Omental fat pad (tissue), 4 donors: Measurements from ENCODE around the gene MRGPRG. TPM values are rescaled to one million over a fixed set of nuclear protein-coding genes. Genes with fewer than 3 reads are reported as not detected.

Experiments used
- ATAC-seq: fragments of 150-250 bp; one replicate; pipeline ENCODE4 v1.9.1; 2016; ENCODE audit warnings: mild to moderate bottlenecking, moderate library complexity; ENCODE audit not compliant: low FRiP score
- DNase-seq: peaks from one replicate; pipeline ENCODE4 v3.0.0-alpha.2; 2019; ENCODE audit warnings: low spot score
- CTCF ChIP-seq, 3 donors: fragments of 450-650 bp; IDR thresholded peaks; one replicate each; pipeline ENCODE4 v1.5.1; 2016 to 2017; ENCODE audit warnings: antibody characterized with exemption in 3 of 3, mild to moderate bottlenecking in 3 of 3, moderate library complexity in 2 of 3
- total RNA-seq, 4 donors: library from RNA; depleted of rRNA; stranded (reverse); fragments of >200 nt; gene quantifications; one replicate each; pipeline ENCODE4 v1.1.0, GENCODE V29; 2016

MRGPRG gene
- total RNA-seq, 4 donors from 2014 or later, result not detected

GRCh38 chr11:3194016-3194816, 24.4 kb downstream of the MRGPRG start:
- DNase-seq, result no peak
- TF ChIP-seq CTCF (IDR thresholded peaks at IDR 0.05), result no peak
- no peak for ATAC-seq

GRCh38 chr11:3193373-3194015, 25.1 kb downstream of the MRGPRG start:
- ATAC-seq (no peak), DNase-seq (no peak)
- TF ChIP-seq CTCF (IDR thresholded peaks at IDR 0.05), result no peak

DNA sequence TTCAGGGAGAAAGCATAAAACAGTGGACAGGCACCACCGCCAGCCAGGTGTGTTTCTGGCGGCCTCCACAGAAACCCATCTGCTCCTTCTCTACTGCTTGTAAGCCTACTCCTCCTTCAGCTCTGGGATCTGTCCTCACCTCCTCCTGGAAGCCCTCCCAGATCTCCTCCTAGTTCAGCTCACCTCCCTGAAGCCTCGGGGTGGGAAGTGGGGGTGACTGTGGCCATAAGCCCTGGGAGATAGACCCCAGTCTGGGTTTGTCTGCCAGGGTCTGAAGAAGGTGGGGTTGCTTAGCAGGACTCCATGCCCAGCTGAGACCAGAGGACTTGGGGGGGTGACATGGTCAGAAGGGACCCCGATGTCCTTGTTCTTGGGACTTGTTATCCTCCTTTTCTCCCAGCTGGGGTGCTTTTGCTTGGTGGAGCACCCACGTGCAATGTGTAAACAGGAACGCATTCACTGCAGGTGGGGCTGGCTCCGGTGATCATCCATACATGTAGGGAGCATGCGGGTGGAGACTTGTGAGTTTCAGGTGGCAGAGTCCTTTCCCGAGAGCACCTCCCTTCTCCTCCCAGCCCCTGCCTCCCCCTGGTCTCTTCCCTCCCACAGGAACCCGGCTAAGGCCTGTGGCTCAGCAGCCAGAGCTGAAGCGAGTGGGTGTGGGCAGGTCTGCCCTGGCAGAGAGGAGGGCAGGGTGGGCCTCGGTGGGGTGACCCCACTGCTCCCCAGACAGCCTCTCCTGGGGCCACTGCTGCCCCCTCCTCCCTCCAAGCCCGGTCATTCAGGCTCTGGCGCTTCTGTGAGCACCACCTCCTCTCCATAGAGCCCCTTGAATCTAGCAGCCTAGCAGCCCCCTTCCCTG, 25.9 kb downstream of the MRGPRG start:
- TF ChIP-seq CTCF (IDR thresholded peaks at IDR 0.05), result no peak
- no peak for ATAC-seq
- DNase-seq, result no peak

DNA sequence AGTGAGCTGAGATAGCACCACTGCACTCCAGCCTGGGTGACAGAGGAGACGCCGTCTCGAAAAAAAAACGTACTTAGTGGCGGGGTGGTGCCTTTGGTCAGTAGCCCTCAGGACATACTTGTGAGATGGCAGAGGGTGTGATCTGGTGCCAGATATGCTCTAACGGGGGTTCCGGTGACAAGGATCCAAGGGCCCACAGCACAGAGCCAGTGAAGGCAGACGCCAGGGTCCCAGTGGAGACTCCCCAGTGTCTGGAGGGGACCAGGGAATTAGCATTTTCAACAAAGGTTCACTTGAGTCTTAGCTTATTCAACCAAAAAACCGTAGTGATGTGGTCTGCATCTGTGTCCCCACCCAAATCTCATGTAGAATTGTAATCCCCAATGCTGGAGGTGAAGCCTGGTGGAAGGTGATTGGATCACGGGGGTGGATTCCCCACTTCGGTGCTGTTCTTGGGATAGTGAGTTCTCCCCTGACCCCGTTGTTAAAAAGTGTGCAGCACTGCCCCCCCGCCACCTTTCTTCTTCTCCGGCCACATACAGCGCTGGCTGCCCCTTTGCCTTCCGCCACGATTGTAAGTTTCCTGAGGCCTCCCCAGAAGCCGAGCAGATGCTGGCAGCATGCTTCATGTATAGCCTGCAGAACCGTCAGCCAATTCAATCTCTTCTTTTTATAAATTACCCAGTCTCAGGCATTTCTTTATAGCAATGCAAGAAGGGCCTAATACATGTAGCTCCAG, 26.9 kb downstream of the MRGPRG start:
- TF ChIP-seq CTCF (IDR thresholded peaks at IDR 0.05), result no peak
- no peak for DNase-seq
- ATAC-seq, result no peak

- ATAC-seq (no peak), DNase-seq (no peak)
- TF ChIP-seq CTCF (IDR thresholded peaks at IDR 0.05), result no peak
Measured at GRCh38 chr11:3190600-3190999, 28.0 kb downstream of the MRGPRG start.

- ATAC-seq, result no peak
- TF ChIP-seq CTCF (IDR thresholded peaks at IDR 0.05), result no peak
- DNase-seq, result no peak
Measured at GRCh38 chr11:3189886-3190583, 28.6 kb downstream of the MRGPRG start.
